Measurements from ENCODE around the gene SIRT4. TPM values are rescaled to one million over a fixed set of nuclear protein-coding genes. Genes with fewer than 3 reads are reported as not detected.
A peak's percentile ranks its signal among the peaks of the same experiment; 100 is the strongest.

The SIRT4 gene
- total RNA-seq, 1 experiment from 2014 or later, result 1.5 TPM

- ATAC-seq (no peak), DNase-seq (ENCODE audit: low read depth, low spot score) (no peak)
- BruUV-seq (replicated peaks), result no TSS peak
- Histone ChIP-seq H3K4me1 (ENCODE audit: control insufficient read depth, insufficient read depth, low read length) (peaks cover 97% of the 10 kb centered on the region), H3K36me3 (ENCODE audit: control insufficient read depth, insufficient read depth, low read length) (no peaks in the 10 kb centered on the region; the same call in 1 of the 2 replicates), H3K4me3 (ENCODE audit: low read depth in 2 of 2, low read length in 2 of 2) (no peak overlapping the region), H3K27ac (ENCODE audit: low read length) (peak overlapping the region; percentile 100), H3K9me3 (ENCODE audit: control insufficient read depth, insufficient read depth, low read depth, low read length) (no peaks in the 10 kb centered on the region), H3K27me3 (ENCODE audit: control insufficient read depth, insufficient read depth, low read length) (no peaks in the 10 kb centered on the region)
- in situ Hi-C loops (cut with HindIII; ENCODE audit: low pct_unique_long_range_greater_than_20kb, low sequenced_read_pairs) (no loop called here), intact Hi-C loops (cut with micrococcal nuclease; ENCODE audit: unreplicated experiment) (no loop called here)
- POLR2A ChIA-PET, result interaction anchor here (0.7 to 0.9 kb wide), 2 partner anchors 33 to 37 kb away, joined by 4 read pairs; partner anchors contain the start of gene RNU4-2
- TF ChIP-seq SIN3A (IDR thresholded peaks at IDR 0.05; ENCODE audit: borderline replicate concordance, insufficient read depth, low read depth, low read length) (no peak), POLR2AphosphoS5 (IDR thresholded peaks at IDR 0.05; ENCODE audit: low read depth, low read length) (no peak), TCF7L2 (IDR thresholded peaks at IDR 0.05; ENCODE audit: low read depth, low read length) (no peak), REST (IDR thresholded peaks at IDR 0.05; ENCODE audit: insufficient read depth in 1 of 2, low read depth in 2 of 2, low read length in 1 of 2) (no peak), CTCF (IDR thresholded peaks at IDR 0.05) (no peak)
- CTCF ChIA-PET, result interaction anchor here (0.5 to 2.0 kb wide), 4 partner anchors 9 to 54 kb away, joined by 3 to 5 read pairs (median 4); partner anchors contain the start of gene RPLP0
Observed at GRCh38 chr12:120254809-120255208, 47.3 kb upstream of the SIRT4 start.

- BruUV-seq (replicated peaks), result no TSS peak
- TF ChIP-seq POLR2AphosphoS5 (IDR thresholded peaks at IDR 0.05; ENCODE audit: low read depth, low read length) (no peak), SIN3A (IDR thresholded peaks at IDR 0.05; ENCODE audit: borderline replicate concordance, insufficient read depth, low read depth, low read length) (no peak), CTCF (IDR thresholded peaks at IDR 0.05) (no peak), TCF7L2 (IDR thresholded peaks at IDR 0.05; ENCODE audit: low read depth, low read length) (no peak)
- no peaks in the 10 kb centered on the region for H3K27me3 ChIP-seq (ENCODE audit: control insufficient read depth, insufficient read depth, low read length)
- intact Hi-C loops (cut with micrococcal nuclease; ENCODE audit: unreplicated experiment), result no loop called here
- ChIA-PET POLR2A (interaction anchor here (0.5 to 1.2 kb wide), 4 partner anchors 8 to 69 kb away, joined by 3 to 6 read pairs (median 4); partner anchors contain the start of genes PXN and RPLP0), CTCF (interaction anchor here (0.6 to 2.0 kb wide), 6 partner anchors 11 to 749 kb away, joined by 3 to 18 read pairs (median 10); partner anchors contain the start of gene RNU4-2)
- DNase-seq (ENCODE audit: low read depth, low spot score), result no peak
- H3K27ac ChIP-seq (ENCODE audit: low read length), result peak overlapping the region; percentile 100
- H3K4me1 ChIP-seq (ENCODE audit: control insufficient read depth, insufficient read depth, low read length), result peaks cover 96% of the 10 kb centered on the region
- H3K9me3 ChIP-seq (ENCODE audit: control insufficient read depth, insufficient read depth, low read depth, low read length), result no peaks in the 10 kb centered on the region
- peak overlapping the region in 1 of 2 experiments; percentile 3; a peak in 2 of 4 replicates for H3K4me3 ChIP-seq (ENCODE audit: low read depth in 2 of 2, low read length in 2 of 2)
- in situ Hi-C loops (cut with HindIII; ENCODE audit: low pct_unique_long_range_greater_than_20kb, low sequenced_read_pairs), result no loop called here
- peak; percentile 48 for ATAC-seq
- H3K36me3 ChIP-seq (ENCODE audit: control insufficient read depth, insufficient read depth, low read length), result peaks cover 4% of the 10 kb centered on the region; the same call in 1 of the 2 replicates
Observed at GRCh38 chr12:120257041-120257821, 44.9 kb upstream of the SIRT4 start.
